Endothelial cell of umbilical vein (primary cell): ENCODE measurements around the gene EFNA5. TPM values are rescaled to one million over a fixed set of nuclear protein-coding genes. Genes with fewer than 3 reads are reported as not detected.

ENCODE experiments used
- BruUV-seq: library from RNA; stranded (reverse); fragments of 400-500 nt; replicated peaks from 2 replicates; lab custom pipeline; 2021; lab: Mats Ljungman, UMichigan
- CTCF ChIA-PET: fragments of 300-600, 350-600 bp; sonication (Branson Sonifier 250); formaldehyde crosslinking; loops from one replicate; lab custom pipeline; 2021; ENCODE audit warnings: antibody characterized with exemption, inconsistent platforms; lab: Charles Lee
- POLR2A ChIA-PET: fragments of 300-600, 350-600 bp; sonication (Branson Sonifier 250); formaldehyde crosslinking; loops from one replicate; lab custom pipeline; 2021; ENCODE audit warnings: antibody characterized with exemption, inconsistent platforms; lab: Charles Lee
- DNase-seq: peaks from one replicate; pipeline ENCODE4 v3.0.0-alpha.2; 2011; ENCODE audit warnings: low read depth, low spot score
- FAIRE-seq: peaks from 2 replicates; lab custom pipeline; 2011; peaks lifted over from hg19 to GRCh38; lab: Jason Lieb, UNC
- H2AFZ ChIP-seq: 2 replicates; pipeline ENCODE4 v1.6.0; 2012; ENCODE audit warnings: low read depth, low read length, control low read depth, inconsistent platforms
- H3K27ac ChIP-seq: 2 replicates; pipeline ENCODE4 v1.5.1; 2011; ENCODE audit warnings: low read depth, mild to moderate bottlenecking, control low read depth, low read length, moderate library complexity; ENCODE audit not compliant: insufficient read depth
- H3K27me3 ChIP-seq, 2 experiments: 2 replicates each; pipeline versions ENCODE4 v1.6.0 to v1.6.1; 2011; ENCODE audit warnings: low read length in 2 of 2, mixed read lengths in 1 of 2; ENCODE audit not compliant: control insufficient read depth in 2 of 2, insufficient read depth in 2 of 2
- H3K36me3 ChIP-seq, 2 experiments: 2 replicates in 1 of 2; 3 replicates in 1 of 2; pipeline ENCODE4 v1.5.1; 2011; ENCODE audit warnings: low read length in 2 of 2, mild to moderate bottlenecking in 1 of 2, moderate library complexity in 1 of 2; ENCODE audit not compliant: control insufficient read depth in 2 of 2, insufficient read depth in 2 of 2; ENCODE audit errors: extremely low read depth in 1 of 2
- H3K4me1 ChIP-seq: 3 replicates; pipeline ENCODE4 v1.5.1; 2011; ENCODE audit warnings: mild to moderate bottlenecking, low read length; ENCODE audit not compliant: control insufficient read depth, insufficient read depth; ENCODE audit errors: extremely low read depth
- H3K4me2 ChIP-seq: 2 replicates; pipeline ENCODE4 v1.6.1; 2011; ENCODE audit warnings: low read length, control low read depth, mixed read lengths; ENCODE audit not compliant: insufficient read depth
- H3K4me3 ChIP-seq, 3 experiments: fragments of 200-600 bp in 1 of 3; sonication (generic), shearing (Covaris generic) in 1 of 3; replicated peaks in 1 of 3; 2 replicates each; pipeline ENCODE4 v1.5.1; 2011 to 2016; ENCODE audit warnings: control low read depth in 3 of 3, low read length in 3 of 3, mild to moderate bottlenecking in 2 of 3, inconsistent platforms in 1 of 3, low read depth in 1 of 3, moderate library complexity in 1 of 3; ENCODE audit not compliant: insufficient read depth in 1 of 3
- H3K79me2 ChIP-seq: 2 replicates; pipeline ENCODE4 v1.6.0; 2012; ENCODE audit warnings: low read length, inconsistent platforms; ENCODE audit not compliant: control insufficient read depth, insufficient read depth
- H3K9ac ChIP-seq: replicated peaks from 2 replicates; pipeline ENCODE3; 2011; ENCODE audit warnings: low read length, control low read depth; ENCODE audit not compliant: insufficient read depth; ENCODE audit errors: extremely low read depth
- H3K9me1 ChIP-seq: replicated peaks from 3 replicates; pipeline ENCODE4 v1.6.0; 2011; ENCODE audit warnings: mild to moderate bottlenecking, low read length; ENCODE audit not compliant: control insufficient read depth, insufficient read depth; ENCODE audit errors: extremely low read depth
- H3K9me3 ChIP-seq: replicated peaks from 2 replicates; pipeline ENCODE4 v1.5.1; 2012; ENCODE audit warnings: low read length, inconsistent platforms; ENCODE audit not compliant: control insufficient read depth, insufficient read depth
- H4K20me1 ChIP-seq: replicated peaks from 2 replicates; pipeline ENCODE3; 2011; ENCODE audit warnings: mild to moderate bottlenecking, low read length; ENCODE audit not compliant: control insufficient read depth, insufficient read depth; ENCODE audit errors: extremely low read depth
- EZH2 ChIP-seq: IDR thresholded peaks from 2 replicates; pipeline ENCODE4 v1.6.1; 2012; ENCODE audit warnings: borderline replicate concordance, low read depth, mild to moderate bottlenecking, moderate library complexity, low read length, inconsistent platforms; ENCODE audit not compliant: severe bottlenecking
- FOS ChIP-seq: IDR thresholded peaks from 2 replicates; pipeline ENCODE4 v1.6.1; 2011; ENCODE audit warnings: mild to moderate bottlenecking, low read length, moderate library complexity, borderline replicate concordance; ENCODE audit not compliant: insufficient read depth
- GATA2 ChIP-seq: IDR thresholded peaks from 2 replicates; pipeline ENCODE4 v1.7.0; 2011; ENCODE audit warnings: low read depth, mild to moderate bottlenecking, moderate library complexity, mixed read lengths, low read length; ENCODE audit not compliant: insufficient read length, insufficient read depth
- JUN ChIP-seq: IDR thresholded peaks from 2 replicates; pipeline ENCODE4 v1.6.1; 2011; ENCODE audit warnings: borderline replicate concordance, low read depth; ENCODE audit not compliant: insufficient read length, insufficient read depth
- MAX ChIP-seq: IDR thresholded peaks from 2 replicates; pipeline ENCODE4 v1.6.1; 2011; ENCODE audit not compliant: insufficient read depth, insufficient read length
- MYC ChIP-seq: IDR thresholded peaks from one replicate; pipeline ENCODE4 v1.6.1; 2011; ENCODE audit warnings: mild to moderate bottlenecking, low read depth, low read length
- POLR2A ChIP-seq: IDR thresholded peaks from 2 replicates; pipeline ENCODE4 v1.6.1; 2012; ENCODE audit warnings: low read depth, mild to moderate bottlenecking, control low read depth, low read length
- POLR2AphosphoS5 ChIP-seq: IDR thresholded peaks from 2 replicates; pipeline ENCODE4 v1.6.1; 2012; ENCODE audit warnings: low read depth, mild to moderate bottlenecking, control low read depth, low read length, moderate library complexity; ENCODE audit not compliant: insufficient read depth
- dilution Hi-C: fragments of 300-500 bp; cut with MboI; formaldehyde crosslinking; loops from one replicate; pipeline ENCODE4 v1.15.0; 2019; ENCODE audit warnings: low sequenced_read_pairs; ENCODE audit not compliant: extremely low pct_ligation_motif_present
- intact Hi-C: fragments of 100-400 bp; cut with micrococcal nuclease; formaldehyde crosslinking; loops from one replicate; pipeline ENCODE4 v1.10.0; 2022
- polyA plus RNA-seq, 4 experiments: library from polyadenylated mRNA; depleted of rRNA in 3 of 4; stranded (reverse) in 3 of 4; unstranded in 1 of 4; fragments of >200 nt; gene quantifications; 2 replicates each; pipeline versions ENCODE4 v1.2.1 to v1.2.3, GENCODE V29; 2011 to 2012; ENCODE audit warnings: missing spikeins in 1 of 4
- total RNA-seq: library from RNA; stranded (reverse); gene quantifications from 2 replicates; pipeline ENCODE4 v1.2.3, GENCODE V29; 2021
- TF ChIP-seq, protein P1 (sequence below), 2 donors: IDR thresholded peaks; 1 replicate in 1 of 2; 2 replicates in 1 of 2; pipeline ENCODE4 v1.5.1; 2011; ENCODE audit warnings: low read length in 2 of 2, mild to moderate bottlenecking in 2 of 2, moderate library complexity in 2 of 2, control low read depth in 1 of 2, inconsistent platforms in 1 of 2, low read depth in 1 of 2; ENCODE audit not compliant: insufficient read depth in 1 of 2; ENCODE audit errors: extremely low read depth in 1 of 2

Gene EFNA5
- total and polyA plus RNA-seq, 2 donors (not counting 3 experiments of a cell fraction or from before 2014, with no cell fraction given), result 13.6 to 22.1 TPM

- intact Hi-C loops (loop anchor here (1.0 kb wide), 7 partner anchors 25 to 166 kb away; no protein-coding TSS in a partner anchor), dilution Hi-C loops (no loop called here)
- Histone ChIP-seq H3K36me3 (peaks cover 0 to 3% of the 10 kb centered on the region in 2 experiments), H3K9ac (peak overlapping the region; percentile 98), H2AFZ (peak overlapping the region; percentile 33), H3K4me1 (peaks cover 24% of the 10 kb centered on the region), H3K79me2 (peaks cover 29% of the 10 kb centered on the region), H3K9me3 (no peaks in the 10 kb centered on the region), H3K27ac (peak overlapping the region; percentile 97), H4K20me1 (no peaks in the 10 kb centered on the region), H3K27me3 (no peaks in the 10 kb centered on the region), H3K4me3 (peak overlapping the region in 1 of 3 experiments; percentile 90), H3K4me2 (peak overlapping the region; percentile 82), H3K9me1 (no peaks in the 10 kb centered on the region)
- ChIA-PET CTCF (interaction anchor here (2.5 to 6.3 kb wide), 4 partner anchors 33 to 255 kb away, joined by 9 to 65 read pairs (median 16); no protein-coding TSS in a partner anchor), POLR2A (interaction anchor here (0.8 kb wide), 1 partner anchor 33 kb away, joined by 5 read pairs; no protein-coding TSS in a partner anchor)
- peak; percentile 28 for FAIRE-seq
- BruUV-seq, result no TSS peak
- no peak for DNase-seq
- TF ChIP-seq EZH2 (no peak), POLR2A (no peak), GATA2 (no peak), POLR2AphosphoS5 (no peak), JUN (no peak), FOS (no peak), MYC (no peak), MAX (no peak)
- TF ChIP-seq, protein P1, sequence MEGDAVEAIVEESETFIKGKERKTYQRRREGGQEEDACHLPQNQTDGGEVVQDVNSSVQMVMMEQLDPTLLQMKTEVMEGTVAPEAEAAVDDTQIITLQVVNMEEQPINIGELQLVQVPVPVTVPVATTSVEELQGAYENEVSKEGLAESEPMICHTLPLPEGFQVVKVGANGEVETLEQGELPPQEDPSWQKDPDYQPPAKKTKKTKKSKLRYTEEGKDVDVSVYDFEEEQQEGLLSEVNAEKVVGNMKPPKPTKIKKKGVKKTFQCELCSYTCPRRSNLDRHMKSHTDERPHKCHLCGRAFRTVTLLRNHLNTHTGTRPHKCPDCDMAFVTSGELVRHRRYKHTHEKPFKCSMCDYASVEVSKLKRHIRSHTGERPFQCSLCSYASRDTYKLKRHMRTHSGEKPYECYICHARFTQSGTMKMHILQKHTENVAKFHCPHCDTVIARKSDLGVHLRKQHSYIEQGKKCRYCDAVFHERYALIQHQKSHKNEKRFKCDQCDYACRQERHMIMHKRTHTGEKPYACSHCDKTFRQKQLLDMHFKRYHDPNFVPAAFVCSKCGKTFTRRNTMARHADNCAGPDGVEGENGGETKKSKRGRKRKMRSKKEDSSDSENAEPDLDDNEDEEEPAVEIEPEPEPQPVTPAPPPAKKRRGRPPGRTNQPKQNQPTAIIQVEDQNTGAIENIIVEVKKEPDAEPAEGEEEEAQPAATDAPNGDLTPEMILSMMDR (IDR thresholded peaks at IDR 0.05; ENCODE audit: extremely low read depth in 1 of 2, insufficient read depth in 1 of 2, low read depth in 1 of 2, low read length in 2 of 2), result no peak
These were observed 168.1 kb downstream of the EFNA5 start for GRCh38 chr5:107502676-107503060.
